Astrocyte (in vitro differentiated cells and primary cell): ENCODE measurements around the gene ASPSCR1. TPM values are rescaled to one million over a fixed set of nuclear protein-coding genes. Genes with fewer than 3 reads are reported as not detected.

Experiments
- DNase-seq: peaks from one replicate; pipeline ENCODE4 v3.0.0-alpha.2; 2010; ENCODE audit warnings: low read depth
- FAIRE-seq: peaks from 2 replicates; lab custom pipeline; 2011; peaks lifted over from hg19 to GRCh38; lab: Jason Lieb, UNC
- H2AFZ ChIP-seq: 2 replicates; pipeline ENCODE4 v1.6.0; 2012; ENCODE audit warnings: low read depth, low read length, inconsistent platforms
- H3K27ac ChIP-seq: 2 replicates; pipeline ENCODE4 v1.5.1; 2011; ENCODE audit warnings: low read depth, low read length, inconsistent platforms
- H3K27me3 ChIP-seq: 2 replicates; pipeline ENCODE4 v1.6.0; 2011; ENCODE audit warnings: low read length, inconsistent platforms; ENCODE audit not compliant: insufficient read depth
- H3K36me3 ChIP-seq: 2 replicates; pipeline ENCODE4 v1.5.1; 2011; ENCODE audit warnings: low read length, inconsistent platforms; ENCODE audit not compliant: insufficient read depth
- H3K4me1 ChIP-seq: 2 replicates; pipeline ENCODE4 v1.5.1; 2011; ENCODE audit warnings: low read length, inconsistent platforms; ENCODE audit not compliant: insufficient read depth
- H3K4me2 ChIP-seq: 2 replicates; pipeline ENCODE4 v1.6.0; 2012; ENCODE audit warnings: low read length, inconsistent platforms
- H3K4me3 ChIP-seq: 2 replicates; pipeline ENCODE4 v1.5.1; 2011; ENCODE audit warnings: low read depth, mild to moderate bottlenecking, low read length, inconsistent platforms; ENCODE audit not compliant: insufficient read depth
- H3K79me2 ChIP-seq: 2 replicates; pipeline ENCODE4 v1.6.0; 2012; ENCODE audit warnings: mild to moderate bottlenecking, low read length, inconsistent platforms; ENCODE audit not compliant: insufficient read depth
- H3K9ac ChIP-seq: 2 replicates; pipeline ENCODE4 v1.6.0; 2012; ENCODE audit warnings: mild to moderate bottlenecking, low read length, inconsistent platforms
- H3K9me3 ChIP-seq: 2 replicates; pipeline ENCODE4 v1.5.1; 2012; ENCODE audit warnings: low read depth, mild to moderate bottlenecking, low read length, inconsistent platforms; ENCODE audit not compliant: insufficient read depth
- H4K20me1 ChIP-seq: 2 replicates; pipeline ENCODE4 v1.6.0; 2012; ENCODE audit warnings: low read length, inconsistent platforms; ENCODE audit not compliant: insufficient read depth
- H3K27ac Mint-ChIP-seq: one replicate; pipeline ENCODE4 v1.8.0; 2021; ENCODE audit warnings: mild to moderate bottlenecking, mixed read lengths; ENCODE audit not compliant: unreplicated experiment
- H3K27me3 Mint-ChIP-seq: one replicate; pipeline ENCODE4 v1.8.0; 2021; ENCODE audit warnings: low read depth, mixed read lengths; ENCODE audit not compliant: unreplicated experiment
- H3K36me3 Mint-ChIP-seq: one replicate; pipeline ENCODE4 v1.8.0; 2021; ENCODE audit warnings: low read depth, mixed read lengths; ENCODE audit not compliant: unreplicated experiment
- H3K4me1 Mint-ChIP-seq: one replicate; pipeline ENCODE4 v1.8.0; 2021; ENCODE audit warnings: low read depth, mixed read lengths; ENCODE audit not compliant: unreplicated experiment
- H3K4me3 Mint-ChIP-seq: one replicate; pipeline ENCODE4 v1.8.0; 2021; ENCODE audit warnings: mild to moderate bottlenecking, moderate library complexity, mixed read lengths; ENCODE audit not compliant: unreplicated experiment
- H3K9me3 Mint-ChIP-seq: one replicate; pipeline ENCODE4 v1.8.0; 2021; ENCODE audit warnings: mild to moderate bottlenecking, mixed read lengths; ENCODE audit not compliant: unreplicated experiment
- EZH2 ChIP-seq: IDR thresholded peaks from 2 replicates; pipeline ENCODE4 v1.6.1; 2012; ENCODE audit warnings: mild to moderate bottlenecking, low read length, inconsistent platforms; ENCODE audit not compliant: insufficient read depth
- total RNA-seq: library from RNA; stranded (reverse); gene quantifications from 2 replicates; pipeline ENCODE4 v1.2.1, GENCODE V29; 2021
- TF ChIP-seq, protein P1 (sequence below): IDR thresholded peaks from 2 replicates; pipeline ENCODE4 v1.5.1; 2011; ENCODE audit warnings: low read depth, mild to moderate bottlenecking, inconsistent platforms, low read length, moderate library complexity; ENCODE audit not compliant: insufficient read depth

The ASPSCR1 gene
- total RNA-seq, 1 donor from 2014 or later, result 25.5 TPM

DNA sequence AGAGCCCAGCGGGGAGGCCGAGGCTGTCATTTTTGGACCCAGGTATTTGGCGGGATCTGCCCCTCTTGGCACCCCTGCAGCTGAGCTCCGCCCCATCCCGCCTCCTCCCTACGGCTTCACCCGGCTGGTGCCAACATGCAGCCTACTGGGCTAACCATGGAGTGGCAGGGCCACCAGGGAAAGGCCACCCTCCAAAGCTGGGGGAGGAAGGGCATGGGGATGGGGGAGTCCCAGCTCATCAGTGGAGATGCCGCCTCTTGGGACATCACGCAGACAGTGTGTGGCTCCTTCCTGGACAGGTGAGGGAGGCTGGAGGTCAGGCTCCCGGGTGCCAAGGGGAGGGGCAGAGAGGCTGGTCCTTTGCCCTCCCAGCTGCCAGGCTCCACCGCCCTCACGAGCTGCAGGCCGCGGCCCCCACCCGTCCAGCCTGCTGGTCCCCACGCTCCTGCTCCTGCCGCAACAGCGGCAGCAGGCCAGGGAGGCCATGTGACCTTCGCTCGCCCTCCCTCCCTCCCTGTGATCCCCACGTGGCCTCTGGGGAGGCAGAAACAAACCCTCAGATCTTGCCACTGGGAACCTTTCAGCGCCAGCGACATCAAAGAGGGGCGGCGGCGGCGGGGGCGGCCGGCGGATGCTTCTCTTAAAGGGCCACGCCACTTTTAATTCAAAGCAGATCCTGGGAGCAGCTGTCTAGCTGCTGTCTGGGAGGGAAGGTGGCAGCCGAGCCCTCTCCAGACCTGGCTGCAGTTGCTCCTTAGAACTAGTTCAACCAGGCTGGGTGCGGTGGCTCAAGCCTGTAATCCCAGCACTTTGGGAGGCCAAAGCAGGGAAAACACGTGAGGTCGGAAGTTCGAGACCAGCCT lies 9.7 kb upstream of the ASPSCR1 start:
- Histone ChIP-seq H3K27me3 (peaks cover 21% of the 10 kb centered on the region), H3K36me3 (no peaks in the 10 kb centered on the region), H3K4me2 (peak overlapping the region; percentile 68), H2AFZ (peak overlapping the region; percentile 52), H4K20me1 (no peaks in the 10 kb centered on the region), H3K79me2 (no peaks in the 10 kb centered on the region), H3K4me1 (peaks cover 7% of the 10 kb centered on the region), H3K4me3 (no peak overlapping the region), H3K9ac (no peak overlapping the region), H3K9me3 (no peaks in the 10 kb centered on the region), H3K27ac (no peak overlapping the region)
- TF ChIP-seq, protein P1, sequence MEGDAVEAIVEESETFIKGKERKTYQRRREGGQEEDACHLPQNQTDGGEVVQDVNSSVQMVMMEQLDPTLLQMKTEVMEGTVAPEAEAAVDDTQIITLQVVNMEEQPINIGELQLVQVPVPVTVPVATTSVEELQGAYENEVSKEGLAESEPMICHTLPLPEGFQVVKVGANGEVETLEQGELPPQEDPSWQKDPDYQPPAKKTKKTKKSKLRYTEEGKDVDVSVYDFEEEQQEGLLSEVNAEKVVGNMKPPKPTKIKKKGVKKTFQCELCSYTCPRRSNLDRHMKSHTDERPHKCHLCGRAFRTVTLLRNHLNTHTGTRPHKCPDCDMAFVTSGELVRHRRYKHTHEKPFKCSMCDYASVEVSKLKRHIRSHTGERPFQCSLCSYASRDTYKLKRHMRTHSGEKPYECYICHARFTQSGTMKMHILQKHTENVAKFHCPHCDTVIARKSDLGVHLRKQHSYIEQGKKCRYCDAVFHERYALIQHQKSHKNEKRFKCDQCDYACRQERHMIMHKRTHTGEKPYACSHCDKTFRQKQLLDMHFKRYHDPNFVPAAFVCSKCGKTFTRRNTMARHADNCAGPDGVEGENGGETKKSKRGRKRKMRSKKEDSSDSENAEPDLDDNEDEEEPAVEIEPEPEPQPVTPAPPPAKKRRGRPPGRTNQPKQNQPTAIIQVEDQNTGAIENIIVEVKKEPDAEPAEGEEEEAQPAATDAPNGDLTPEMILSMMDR, result no peak
- TF ChIP-seq EZH2, result no peak
- Mint-ChIP-seq H3K27ac (peak overlapping the region; percentile 26), H3K36me3 (no peaks in the 10 kb centered on the region), H3K9me3 (peaks cover 5% of the 10 kb centered on the region), H3K4me3 (no peak overlapping the region), H3K4me1 (peaks cover 2% of the 10 kb centered on the region), H3K27me3 (peaks cover 12% of the 10 kb centered on the region)
- DNase-seq, result peak; percentile 36
- FAIRE-seq, result no peak

DNA sequence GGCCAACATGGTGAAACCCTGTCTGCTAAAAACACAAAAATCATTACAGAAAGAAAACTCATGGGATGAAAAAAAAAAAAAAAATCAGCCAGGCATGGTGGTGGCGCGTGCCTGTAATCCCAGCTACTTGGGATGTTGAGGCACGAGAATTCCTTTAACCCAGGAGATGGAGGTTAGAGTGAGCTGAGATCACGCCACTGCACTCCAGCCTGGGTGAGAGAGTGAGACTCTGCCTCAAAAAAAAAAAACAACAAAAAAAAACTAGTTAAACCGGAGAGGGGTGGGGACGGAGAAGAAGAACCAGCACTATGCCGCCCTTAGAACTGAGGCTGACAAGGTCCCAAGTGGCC lies 9.1 kb upstream of the ASPSCR1 start:
- Histone ChIP-seq H3K27me3 (peaks cover 15% of the 10 kb centered on the region), H3K9ac (no peak overlapping the region), H4K20me1 (no peaks in the 10 kb centered on the region), H3K79me2 (no peaks in the 10 kb centered on the region), H3K4me1 (peaks cover 7% of the 10 kb centered on the region), H3K4me3 (no peak overlapping the region), H3K9me3 (no peaks in the 10 kb centered on the region), H2AFZ (peak overlapping the region; percentile 52), H3K36me3 (no peaks in the 10 kb centered on the region), H3K27ac (no peak overlapping the region), H3K4me2 (peak overlapping the region; percentile 68)
- H3K27me3 Mint-ChIP-seq, result peaks cover 8% of the 10 kb centered on the region
- no peak overlapping the region for H3K27ac Mint-ChIP-seq
- H3K4me3 Mint-ChIP-seq, result no peak overlapping the region
- FAIRE-seq (no peak), DNase-seq (no peak)
- peaks cover 2% of the 10 kb centered on the region for H3K4me1 Mint-ChIP-seq
- no peaks in the 10 kb centered on the region for H3K36me3 Mint-ChIP-seq
- TF ChIP-seq, protein P1, result no peak
- no peak for TF ChIP-seq EZH2
- H3K9me3 Mint-ChIP-seq, result peaks cover 5% of the 10 kb centered on the region
